ENCODE data around the gene PPP4R3A. TPM values are rescaled to one million over a fixed set of nuclear protein-coding genes. Genes with fewer than 3 reads are reported as not detected.
"Not testable (repeated sequence)": the region's sequence is repeated elsewhere in the genome, so short reads cannot be mapped to it uniquely, and the experiment has no call there.

PPP4R3A gene
- total and polyA plus RNA-seq, 4 donors: 43.8 to 135 (median 61.4) TPM

- Histone ChIP-seq H3K27me3 (ENCODE audit: control insufficient read depth in 3 of 3, insufficient read depth in 3 of 3, low read length in 2 of 3) (no peaks in the 10 kb centered on the region), H3K4me1 (ENCODE audit: control insufficient read depth in 5 of 5, insufficient read depth in 5 of 5, low read length in 5 of 5) (peaks cover 0 to 11% (median 6%) of the 10 kb centered on the region in 5 donors), H3K4me3 (no peak overlapping the region), H3K9ac (ENCODE audit: insufficient read depth in 1 of 2, low read length in 2 of 2) (no peak overlapping the region), H3K27ac (ENCODE audit: low read depth in 1 of 2, low read length in 1 of 2) (no peak overlapping the region), H3K9me3 (ENCODE audit: control insufficient read depth in 4 of 4, insufficient read depth in 3 of 4, low read length in 3 of 4) (no peaks in the 10 kb centered on the region), H3K36me3 (ENCODE audit: control insufficient read depth in 4 of 4, insufficient read depth in 4 of 4, low read length in 4 of 4) (peaks cover 0 to 14% (median 0%) of the 10 kb centered on the region in 4 donors)
- TF ChIP-seq, protein P1, sequence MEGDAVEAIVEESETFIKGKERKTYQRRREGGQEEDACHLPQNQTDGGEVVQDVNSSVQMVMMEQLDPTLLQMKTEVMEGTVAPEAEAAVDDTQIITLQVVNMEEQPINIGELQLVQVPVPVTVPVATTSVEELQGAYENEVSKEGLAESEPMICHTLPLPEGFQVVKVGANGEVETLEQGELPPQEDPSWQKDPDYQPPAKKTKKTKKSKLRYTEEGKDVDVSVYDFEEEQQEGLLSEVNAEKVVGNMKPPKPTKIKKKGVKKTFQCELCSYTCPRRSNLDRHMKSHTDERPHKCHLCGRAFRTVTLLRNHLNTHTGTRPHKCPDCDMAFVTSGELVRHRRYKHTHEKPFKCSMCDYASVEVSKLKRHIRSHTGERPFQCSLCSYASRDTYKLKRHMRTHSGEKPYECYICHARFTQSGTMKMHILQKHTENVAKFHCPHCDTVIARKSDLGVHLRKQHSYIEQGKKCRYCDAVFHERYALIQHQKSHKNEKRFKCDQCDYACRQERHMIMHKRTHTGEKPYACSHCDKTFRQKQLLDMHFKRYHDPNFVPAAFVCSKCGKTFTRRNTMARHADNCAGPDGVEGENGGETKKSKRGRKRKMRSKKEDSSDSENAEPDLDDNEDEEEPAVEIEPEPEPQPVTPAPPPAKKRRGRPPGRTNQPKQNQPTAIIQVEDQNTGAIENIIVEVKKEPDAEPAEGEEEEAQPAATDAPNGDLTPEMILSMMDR (IDR thresholded peaks at IDR 0.05; ENCODE audit: control extremely low read depth, extremely low read depth): no peak
- WGBS, 2 donors: 68 to 79% methylated on average over 8 of the region's 8 CpGs
- ATAC-seq (ENCODE audit: insufficient read depth, low FRiP score) (no peak), DNase-seq (no peak)
Observed at GRCh38 chr14:91409928-91410718, 100.0 kb downstream of the PPP4R3A start.

GRCh38 chr14:91409240-91409639, 100.9 kb downstream of the PPP4R3A start:
- peaks cover 0 to 13% (median 6%) of the 10 kb centered on the region in 5 donors for H3K4me1 ChIP-seq (ENCODE audit: control insufficient read depth in 5 of 5, insufficient read depth in 5 of 5, low read length in 5 of 5)
- 92 to 93% methylated on average over 6 of the region's 6 CpGs for WGBS, 2 donors
- peaks cover 0 to 14% (median 0%) of the 10 kb centered on the region in 4 donors for H3K36me3 ChIP-seq (ENCODE audit: control insufficient read depth in 4 of 4, insufficient read depth in 4 of 4, low read length in 4 of 4)
- H3K9me3 ChIP-seq (ENCODE audit: control insufficient read depth in 4 of 4, insufficient read depth in 3 of 4, low read length in 3 of 4); H3K4me3 ChIP-seq; ATAC-seq (ENCODE audit: insufficient read depth, low FRiP score); DNase-seq; H3K27me3 ChIP-seq (ENCODE audit: control insufficient read depth in 3 of 3, insufficient read depth in 3 of 3, low read length in 2 of 3); H3K27ac ChIP-seq (ENCODE audit: low read depth in 1 of 2, low read length in 1 of 2); H3K9ac ChIP-seq (ENCODE audit: insufficient read depth in 1 of 2, low read length in 2 of 2): not testable (repeated sequence)

Small RNA genes lying within 50 kb of the gene (small RNA-seq; reads per million reads assigned to genes)
- not detected for gene AL133373.1 (ENCODE audit: low replicate concordance)

Other genes with a start within 250 kb of the PPP4R3A start
- 10 to 100 TPM; 43.7 to 66.0 TPM for gene CCDC88C, start 92.5 kb downstream of the PPP4R3A start, total RNA-seq
- 10 to 100 TPM; 16.5 to 20.6 TPM for gene CCDC88C, start 92.5 kb downstream of the PPP4R3A start, polyA plus RNA-seq
- 1 to 10 TPM; 7.4 to 9.0 TPM for gene CATSPERB, start 221.8 kb upstream of the PPP4R3A start, total RNA-seq
- 1 to 10 TPM in 1 of 2 donors, under 1 TPM in 1; 0.57 to 1.3 TPM for gene CATSPERB, start 221.8 kb upstream of the PPP4R3A start, polyA plus RNA-seq

All from lung (tissue), 13 donors.